AG10803 (cell line): Measurements from ENCODE around the gene ERVH48-1.
A peak's percentile ranks its signal among the peaks of the same experiment; 100 is the strongest.
"Not testable (repeated sequence)": the region's sequence is repeated elsewhere in the genome, so short reads cannot be mapped to it uniquely, and the experiment has no call there.

Source experiments
- DNase-seq: peaks from one replicate; pipeline ENCODE4 v3.0.0; 2010; ENCODE audit warnings: low read depth
- H3K4me3 ChIP-seq: 2 replicates; pipeline ENCODE4 v1.5.1; 2011; ENCODE audit warnings: mild to moderate bottlenecking, low read length, control low read depth
- CTCF ChIP-seq: conservative IDR thresholded peaks from 2 replicates; pipeline ENCODE4 v1.5.1; 2011; ENCODE audit warnings: mild to moderate bottlenecking, low read length, control low read depth, inconsistent platforms

ERVH48-1 gene

GRCh38 chr21:42931560-42932235 is 6.3 kb upstream of the ERVH48-1 start:
- TF ChIP-seq CTCF, result no peak
- no peak for DNase-seq
- H3K4me3 ChIP-seq, result no peak overlapping the region

GRCh38 chr21:42929969-42930368 is 4.5 kb upstream of the ERVH48-1 start:
- no peak overlapping the region for H3K4me3 ChIP-seq
- no peak for DNase-seq
- TF ChIP-seq CTCF, result no peak

GRCh38 chr21:42927474-42928200 is 2.2 kb upstream of the ERVH48-1 start:
- not testable (repeated sequence) for DNase-seq

GRCh38 chr21:42924433-42924751 is 1.0 kb downstream of the ERVH48-1 start:
- DNase-seq, result no peak
- TF ChIP-seq CTCF, result no peak
- H3K4me3 ChIP-seq, result no peak overlapping the region

More at GRCh38 chr21:42927474-42928200, 2.2 kb upstream of the ERVH48-1 start:
- H3K4me3 ChIP-seq, result not testable (repeated sequence)

- peak; percentile 83 for DNase-seq
- peak; percentile 82 for TF ChIP-seq CTCF
- no peak overlapping the region for H3K4me3 ChIP-seq
These were observed 1.6 kb downstream of the ERVH48-1 start for GRCh38 chr21:42923553-42924432.

GRCh38 chr21:42922918-42923317 is 2.5 kb downstream of the ERVH48-1 start:
- H3K4me3 ChIP-seq, result no peak overlapping the region
- no peak for TF ChIP-seq CTCF
- DNase-seq, result no peak

GRCh38 chr21:42921927-42922326 is 3.5 kb downstream of the ERVH48-1 start:
- H3K4me3 ChIP-seq, result no peak overlapping the region
- DNase-seq, result no peak
- TF ChIP-seq CTCF, result no peak
